ENCODE measurements around the gene HRK. TPM values are rescaled to one million over a fixed set of nuclear protein-coding genes. Genes with fewer than 3 reads are reported as not detected.
A peak's percentile ranks its signal among the peaks of the same experiment; 100 is the strongest.
"Not testable (repeated sequence)": the region's sequence is repeated elsewhere in the genome, so short reads cannot be mapped to it uniquely, and the experiment has no call there.

Gene HRK
- total and polyA plus RNA-seq, 12 donors: 0.09 to 1.1 (median 0.24) TPM; not detected in 3

GRCh38 chr12:116820064-116820656, 61.1 kb downstream of the HRK start:
- WGBS, 4 donors: 85 to 90% (median 88%) methylated on average over 10 of the region's 10 CpGs
- intact Hi-C loops (cut with DNase I): no loop called here
- Histone ChIP-seq H3K27me3 (no peaks in the 10 kb centered on the region), H3K27ac (peak overlapping the region in 1 of 5 donors; percentile 95), H3K4me3 (no peak overlapping the region), H3K36me3 (replicated peaks in 1 of 2) (no peaks in the 10 kb centered on the region), H3K9me3 (replicated peaks in 1 of 3) (no peaks in the 10 kb centered on the region), H3K4me1 (replicated peaks in 1 of 2) (peaks cover 0 to 13% of the 10 kb centered on the region in 2 donors)
- TF ChIP-seq, protein P1, sequence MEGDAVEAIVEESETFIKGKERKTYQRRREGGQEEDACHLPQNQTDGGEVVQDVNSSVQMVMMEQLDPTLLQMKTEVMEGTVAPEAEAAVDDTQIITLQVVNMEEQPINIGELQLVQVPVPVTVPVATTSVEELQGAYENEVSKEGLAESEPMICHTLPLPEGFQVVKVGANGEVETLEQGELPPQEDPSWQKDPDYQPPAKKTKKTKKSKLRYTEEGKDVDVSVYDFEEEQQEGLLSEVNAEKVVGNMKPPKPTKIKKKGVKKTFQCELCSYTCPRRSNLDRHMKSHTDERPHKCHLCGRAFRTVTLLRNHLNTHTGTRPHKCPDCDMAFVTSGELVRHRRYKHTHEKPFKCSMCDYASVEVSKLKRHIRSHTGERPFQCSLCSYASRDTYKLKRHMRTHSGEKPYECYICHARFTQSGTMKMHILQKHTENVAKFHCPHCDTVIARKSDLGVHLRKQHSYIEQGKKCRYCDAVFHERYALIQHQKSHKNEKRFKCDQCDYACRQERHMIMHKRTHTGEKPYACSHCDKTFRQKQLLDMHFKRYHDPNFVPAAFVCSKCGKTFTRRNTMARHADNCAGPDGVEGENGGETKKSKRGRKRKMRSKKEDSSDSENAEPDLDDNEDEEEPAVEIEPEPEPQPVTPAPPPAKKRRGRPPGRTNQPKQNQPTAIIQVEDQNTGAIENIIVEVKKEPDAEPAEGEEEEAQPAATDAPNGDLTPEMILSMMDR (IDR thresholded peaks at IDR 0.05): peak in 1 of 6 experiments; percentile 9
- TF ChIP-seq POLR2A (IDR thresholded peaks at IDR 0.05): no peak
- DNase-seq: peak in 1 of 7 donors; percentile 57

- Histone ChIP-seq H3K27ac (peak overlapping the region; percentile 39 to 95 (median 92)), H3K27me3 (no peaks in the 10 kb centered on the region), H3K4me3 (peak overlapping the region; percentile 3 to 74 (median 32)), H3K9me3 (replicated peaks in 1 of 3) (no peaks in the 10 kb centered on the region), H3K4me1 (replicated peaks in 1 of 2) (peaks cover 0 to 13% of the 10 kb centered on the region in 2 donors), H3K36me3 (replicated peaks in 1 of 2) (no peaks in the 10 kb centered on the region)
- WGBS, 4 donors: 0 to 2% (median 1%) methylated on average over 31 to 70 of the region's 70 CpGs
- intact Hi-C loops (cut with DNase I): no loop called here
- peak; percentile 80 to 82 for TF ChIP-seq POLR2A (IDR thresholded peaks at IDR 0.05)
- TF ChIP-seq, protein P1 (IDR thresholded peaks at IDR 0.05): peak in 1 of 6 experiments; percentile 30
- DNase-seq: peak; percentile 92 to 96 (median 94)
These were observed 62.1 kb downstream of the HRK start for GRCh38 chr12:116818948-116819832.

GRCh38 chr12:116818341-116818856, 62.8 kb downstream of the HRK start:
- TF ChIP-seq POLR2A (IDR thresholded peaks at IDR 0.05): peak in 1 of 2 donors; percentile 49
- TF ChIP-seq, protein P1 (IDR thresholded peaks at IDR 0.05): no peak
- H3K27me3 ChIP-seq: no peaks in the 10 kb centered on the region
- intact Hi-C loops (cut with DNase I): no loop called here
- WGBS, 4 donors: 11 to 25% (median 18%) methylated on average over 7 to 11 of the region's 11 CpGs
- H3K9me3 ChIP-seq (replicated peaks in 1 of 3): no peaks in the 10 kb centered on the region
- H3K4me1 ChIP-seq (replicated peaks in 1 of 2): peaks cover 0 to 13% of the 10 kb centered on the region in 2 donors
- peak overlapping the region in 2 of 4 donors; percentile 52 to 74 for H3K4me3 ChIP-seq
- peak; percentile 51 to 84 (median 68) for DNase-seq
- H3K27ac ChIP-seq: peak overlapping the region in 4 of 5 donors; percentile 87 to 95 (median 92)
- no peaks in the 10 kb centered on the region for H3K36me3 ChIP-seq (replicated peaks in 1 of 2)

DNA sequence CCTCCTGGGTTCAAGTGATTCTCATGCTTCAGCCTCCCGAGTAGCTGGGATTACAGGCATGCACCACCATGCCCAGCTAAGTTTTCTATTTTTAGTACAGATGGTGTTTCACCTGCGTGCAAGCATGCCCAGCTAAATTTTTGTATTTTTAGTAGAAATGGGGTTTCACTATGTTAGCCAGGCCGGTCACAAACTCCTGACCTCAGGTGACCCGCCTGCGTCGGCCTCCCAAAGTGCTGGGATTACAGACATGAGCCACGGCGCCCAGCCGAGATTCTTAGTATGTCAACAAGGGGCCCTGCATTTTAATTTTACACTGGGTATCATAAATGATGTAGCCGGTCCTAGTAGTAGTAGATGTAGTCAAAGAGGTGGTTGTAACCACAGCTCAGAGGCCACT, 66.5 kb downstream of the HRK start:
- intact Hi-C loops (cut with DNase I); H3K36me3 ChIP-seq (replicated peaks in 1 of 2); H3K4me3 ChIP-seq; DNase-seq; H3K27ac ChIP-seq; H3K9me3 ChIP-seq (replicated peaks in 1 of 3); H3K27me3 ChIP-seq: not testable (repeated sequence)
- peaks cover 0 to 13% of the 10 kb centered on the region in 2 donors for H3K4me1 ChIP-seq (replicated peaks in 1 of 2)
- 89 to 95% (median 93%) methylated on average over 9 to 10 of the region's 10 CpGs for WGBS, 4 donors
